ES-I3 (cell line): ENCODE measurements around the gene STAU1.

Experiments
- H3K36me3 ChIP-seq: 2 replicates; pipeline ENCODE4 v1.6.1; 2013; ENCODE audit warnings: mild to moderate bottlenecking, low read length, control low read depth, moderate library complexity; ENCODE audit not compliant: insufficient read depth
- H3K4me1 ChIP-seq: 2 replicates; pipeline ENCODE4 v1.6.1; 2013; ENCODE audit warnings: mild to moderate bottlenecking, control low read depth, low read length; ENCODE audit not compliant: insufficient read depth
- H3K9ac ChIP-seq: 2 replicates; pipeline ENCODE4 v1.6.1; 2013; ENCODE audit warnings: low read depth, mild to moderate bottlenecking, low read length, moderate library complexity
- H3K9me3 ChIP-seq: 2 replicates; pipeline ENCODE4 v1.6.1; 2013; ENCODE audit warnings: mild to moderate bottlenecking, low read length, moderate library complexity; ENCODE audit not compliant: control insufficient read depth, insufficient read depth

The STAU1 gene

DNA sequence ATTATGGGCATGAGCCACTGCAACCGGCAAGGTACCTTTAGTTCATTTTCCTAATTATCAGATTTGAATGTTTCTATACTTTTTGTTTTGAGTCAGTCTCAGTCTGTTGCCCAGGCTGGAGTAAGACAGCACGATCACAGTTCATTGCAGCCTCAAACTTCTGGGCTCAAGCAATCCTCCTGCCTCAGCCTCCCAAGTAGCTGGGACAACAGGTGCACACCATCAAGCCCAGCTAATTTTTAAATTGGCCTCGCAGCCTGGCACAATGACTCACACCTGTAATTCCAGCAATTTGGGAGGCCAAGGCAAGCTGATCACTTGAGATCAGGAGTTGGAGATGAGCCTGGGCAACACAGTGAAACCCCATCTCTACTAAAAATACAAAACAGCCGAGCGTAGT is 24.4 kb downstream of the STAU1 start:
- Histone ChIP-seq H3K4me1 (no peaks in the 10 kb centered on the region), H3K9ac (no peak overlapping the region), H3K36me3 (no peaks in the 10 kb centered on the region), H3K9me3 (no peaks in the 10 kb centered on the region)

DNA sequence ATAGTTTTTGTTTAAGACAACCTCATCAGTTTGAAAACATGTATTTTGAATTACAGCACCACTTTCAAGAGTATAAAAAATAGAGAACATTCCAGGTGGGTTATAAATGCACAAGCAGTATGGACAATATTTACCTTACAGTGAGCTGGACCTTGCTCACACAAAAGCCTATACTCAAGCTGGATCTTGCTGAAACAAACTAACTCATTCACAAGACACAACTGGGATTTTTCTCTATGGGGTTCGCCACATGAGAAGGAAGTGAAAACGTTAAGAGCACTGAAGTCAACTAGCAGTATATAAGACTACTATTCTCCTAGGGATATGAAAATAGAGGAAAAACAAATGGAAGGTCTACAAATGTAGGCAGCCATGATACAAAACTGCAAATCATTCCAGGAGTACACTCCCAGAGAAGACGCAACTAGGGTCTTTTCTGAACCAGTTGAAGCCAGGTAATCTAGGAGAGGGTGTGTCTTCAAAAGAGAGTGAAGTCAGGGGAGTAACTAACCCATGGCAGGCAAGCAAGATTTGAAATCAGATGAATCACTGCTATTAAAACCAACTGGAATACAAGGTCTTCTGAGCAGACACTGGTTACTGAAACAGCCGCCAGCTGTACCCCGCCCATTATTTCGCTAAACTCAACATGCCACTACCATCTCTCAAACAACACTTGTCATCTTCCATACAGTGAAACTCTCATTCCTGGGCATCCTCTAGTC is 26.5 kb downstream of the STAU1 start:
- H3K4me1 ChIP-seq = no peaks in the 10 kb centered on the region
- no peak overlapping the region for H3K9ac ChIP-seq
- H3K36me3 ChIP-seq = no peaks in the 10 kb centered on the region
- no peaks in the 10 kb centered on the region for H3K9me3 ChIP-seq

- Histone ChIP-seq H3K4me1 (no peaks in the 10 kb centered on the region), H3K9me3 (no peaks in the 10 kb centered on the region), H3K36me3 (no peaks in the 10 kb centered on the region), H3K9ac (no peak overlapping the region)
These were observed 27.8 kb downstream of the STAU1 start for GRCh38 chr20:49160057-49160929.

GRCh38 chr20:49157146-49157545 is 31.0 kb downstream of the STAU1 start:
- Histone ChIP-seq H3K9ac (no peak overlapping the region), H3K4me1 (peaks cover 4% of the 10 kb centered on the region; the same call in 1 of the 2 replicates), H3K9me3 (no peaks in the 10 kb centered on the region), H3K36me3 (no peaks in the 10 kb centered on the region)

DNA sequence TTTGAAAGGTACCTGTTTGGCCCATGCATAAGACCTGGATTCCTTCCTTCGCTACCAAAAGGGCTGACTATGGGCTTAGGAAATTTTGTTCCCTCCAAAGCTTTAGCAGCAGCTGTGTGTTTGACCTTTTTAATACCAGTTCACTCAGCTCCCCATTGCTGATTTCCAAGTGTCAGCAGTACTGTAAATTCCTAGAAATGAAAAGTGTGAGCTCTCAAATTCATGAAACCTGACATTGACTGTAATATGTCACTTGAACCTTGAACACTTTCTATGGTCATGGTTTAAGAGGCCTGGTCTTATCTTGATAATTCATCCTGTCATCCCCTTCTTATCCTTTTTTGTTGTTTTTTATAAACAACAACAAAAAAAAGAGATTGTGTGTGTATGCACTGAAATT is 31.7 kb downstream of the STAU1 start:
- Histone ChIP-seq H3K9ac (no peak overlapping the region), H3K36me3 (no peaks in the 10 kb centered on the region), H3K9me3 (no peaks in the 10 kb centered on the region), H3K4me1 (peaks cover 4% of the 10 kb centered on the region; the same call in 1 of the 2 replicates)

- peaks cover 11% of the 10 kb centered on the region for H3K36me3 ChIP-seq
- H3K9me3 ChIP-seq = no peaks in the 10 kb centered on the region; the same call in 1 of the 2 replicates
- H3K9ac ChIP-seq = no peak overlapping the region
- peaks cover 4% of the 10 kb centered on the region; the same call in 1 of the 2 replicates for H3K4me1 ChIP-seq
These were observed 36.7 kb downstream of the STAU1 start for GRCh38 chr20:49151436-49151835.

DNA sequence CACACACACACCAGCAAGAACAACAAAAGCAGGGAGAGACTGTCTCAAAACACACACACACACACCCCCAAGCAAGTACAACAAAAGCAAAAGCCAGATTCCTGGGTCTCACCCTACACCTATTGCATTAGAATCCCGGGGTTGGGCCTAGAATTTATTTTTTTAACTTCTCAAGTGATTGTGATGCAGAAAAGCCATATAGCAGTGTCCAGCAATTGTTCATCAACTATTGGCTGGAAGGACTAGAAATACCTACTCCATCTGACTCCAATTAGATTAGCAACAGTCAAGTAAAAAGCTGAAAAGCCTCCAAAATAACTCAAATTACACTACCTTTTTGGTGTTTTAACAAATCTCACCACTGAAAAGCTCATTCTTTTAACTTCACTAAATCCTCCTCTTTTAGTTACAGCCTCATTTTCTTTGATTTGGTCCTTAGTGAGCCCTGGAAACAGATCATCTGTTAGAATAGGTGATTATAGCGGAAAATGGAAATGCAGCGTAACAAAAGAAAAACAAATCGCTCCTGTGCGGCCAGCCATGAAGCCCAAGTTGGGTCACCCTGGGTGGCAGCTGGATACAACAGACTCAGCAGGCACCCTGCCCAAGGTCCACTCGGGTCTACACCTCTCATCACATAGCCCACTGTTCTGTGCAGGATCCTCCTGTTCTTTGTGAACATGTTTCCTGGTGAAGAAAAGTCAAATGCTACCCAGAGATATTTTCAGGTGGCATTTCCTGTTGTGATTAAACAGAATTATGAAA is 38.7 kb downstream of the STAU1 start:
- H3K36me3 ChIP-seq = peaks cover 11% of the 10 kb centered on the region
- H3K9ac ChIP-seq = no peak overlapping the region
- H3K9me3 ChIP-seq = no peaks in the 10 kb centered on the region; the same call in 1 of the 2 replicates
- peaks cover 4% of the 10 kb centered on the region; the same call in 1 of the 2 replicates for H3K4me1 ChIP-seq

- Histone ChIP-seq H3K9ac (no peak overlapping the region), H3K4me1 (no peaks in the 10 kb centered on the region), H3K36me3 (peaks cover 11% of the 10 kb centered on the region), H3K9me3 (no peaks in the 10 kb centered on the region; the same call in 1 of the 2 replicates)
These were observed 39.5 kb downstream of the STAU1 start for GRCh38 chr20:49148601-49149000.

- Histone ChIP-seq H3K36me3 (peaks cover 13% of the 10 kb centered on the region), H3K9me3 (no peaks in the 10 kb centered on the region; the same call in 1 of the 2 replicates), H3K4me1 (no peaks in the 10 kb centered on the region), H3K9ac (no peak overlapping the region)
These were observed 40.8 kb downstream of the STAU1 start for GRCh38 chr20:49147296-49147695.

GRCh38 chr20:49146442-49147225 is 41.5 kb downstream of the STAU1 start:
- Histone ChIP-seq H3K9me3 (no peaks in the 10 kb centered on the region; the same call in 1 of the 2 replicates), H3K9ac (no peak overlapping the region), H3K4me1 (no peaks in the 10 kb centered on the region), H3K36me3 (peaks cover 13% of the 10 kb centered on the region)

DNA sequence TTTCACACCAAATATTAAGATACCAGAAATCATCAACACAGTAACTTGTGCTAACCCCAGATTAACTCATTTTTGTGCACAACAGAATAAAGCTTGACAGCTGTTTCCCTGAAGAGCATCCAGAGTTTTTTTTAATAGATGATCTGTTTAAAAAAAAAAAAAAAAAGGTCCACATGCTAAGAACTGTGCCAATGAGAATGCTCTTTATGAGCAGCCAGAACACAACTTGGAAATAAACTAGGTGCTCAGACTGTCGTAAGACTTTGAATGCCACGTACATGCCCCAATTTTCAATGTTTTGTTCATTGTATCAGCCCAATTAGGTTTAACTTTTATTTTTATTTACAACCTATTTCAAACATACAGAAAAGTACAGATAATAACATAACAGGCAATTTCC is 47.3 kb downstream of the STAU1 start:
- 0 out of 2 replicates have a peak, but pooled peaks cover 8% of the 10 kb centered on the region for H3K36me3 ChIP-seq
- no peak overlapping the region for H3K9ac ChIP-seq
- no peaks in the 10 kb centered on the region for H3K4me1 ChIP-seq
- H3K9me3 ChIP-seq = no peaks in the 10 kb centered on the region

DNA sequence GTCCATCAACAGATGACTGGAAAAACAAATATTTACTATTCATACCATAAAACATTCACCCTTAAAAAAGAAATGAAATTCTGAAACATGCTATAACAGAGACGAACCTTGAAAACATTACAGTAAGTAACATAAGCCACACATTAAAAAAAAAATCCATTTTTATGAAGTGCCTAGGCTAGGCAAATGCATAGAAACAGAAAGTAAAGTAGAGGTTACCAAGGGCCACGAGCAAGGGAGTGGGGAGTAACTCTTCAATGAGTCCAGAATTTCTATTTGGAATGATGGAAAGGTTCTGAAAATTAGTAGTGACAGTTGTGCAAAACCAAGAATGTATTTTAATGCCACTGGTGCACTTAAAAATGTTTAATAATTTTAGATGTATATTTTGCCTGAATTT is 47.7 kb downstream of the STAU1 start:
- Histone ChIP-seq H3K4me1 (no peaks in the 10 kb centered on the region), H3K9ac (no peak overlapping the region), H3K9me3 (no peaks in the 10 kb centered on the region), H3K36me3 (0 out of 2 replicates have a peak, but pooled peaks cover 8% of the 10 kb centered on the region)

GRCh38 chr20:49138431-49138830 is 49.7 kb downstream of the STAU1 start:
- H3K36me3 ChIP-seq = 0 out of 2 replicates have a peak, but pooled peaks cover 7% of the 10 kb centered on the region
- no peaks in the 10 kb centered on the region for H3K4me1 ChIP-seq
- H3K9ac ChIP-seq = no peak overlapping the region
- no peaks in the 10 kb centered on the region for H3K9me3 ChIP-seq
